Lower leg skin (tissue), 3 donors: ENCODE data around the gene YTHDF2.

Source experiments
- POLR2A ChIP-seq, 2 donors: fragments of 450-650 bp; IDR thresholded peaks; one replicate each; pipeline ENCODE4 v1.6.1; 2016 to 2017; ENCODE audit warnings: antibody characterized with exemption in 2 of 2, mild to moderate bottlenecking in 1 of 2, moderate library complexity in 1 of 2
- TF ChIP-seq, protein P1 (sequence below), 3 donors: fragments of 450-650 bp; IDR thresholded peaks; one replicate each; pipeline ENCODE4 v1.5.1; 2016; ENCODE audit warnings: antibody characterized with exemption in 3 of 3, mild to moderate bottlenecking in 3 of 3, moderate library complexity in 2 of 3

DNA sequence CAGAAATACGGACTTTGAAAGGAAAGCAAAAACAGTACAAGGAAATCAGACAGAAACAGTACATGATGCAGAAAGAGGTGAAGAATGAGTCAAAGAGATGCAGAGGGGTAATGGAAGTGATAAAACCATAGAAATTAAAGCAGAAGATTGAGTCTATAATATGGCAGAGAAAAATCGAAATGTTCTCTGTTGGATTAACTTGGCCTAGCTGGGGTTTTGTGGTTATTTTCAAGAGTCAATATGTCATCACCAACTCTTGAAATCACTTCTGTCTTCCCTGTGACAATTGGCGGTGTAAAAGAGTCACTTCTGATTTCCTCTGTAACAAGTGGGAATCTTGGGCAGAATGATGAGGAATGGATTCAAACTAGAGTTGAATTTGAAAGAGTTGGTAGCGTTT is 7.4 kb downstream of the YTHDF2 start:
- TF ChIP-seq, protein P1, sequence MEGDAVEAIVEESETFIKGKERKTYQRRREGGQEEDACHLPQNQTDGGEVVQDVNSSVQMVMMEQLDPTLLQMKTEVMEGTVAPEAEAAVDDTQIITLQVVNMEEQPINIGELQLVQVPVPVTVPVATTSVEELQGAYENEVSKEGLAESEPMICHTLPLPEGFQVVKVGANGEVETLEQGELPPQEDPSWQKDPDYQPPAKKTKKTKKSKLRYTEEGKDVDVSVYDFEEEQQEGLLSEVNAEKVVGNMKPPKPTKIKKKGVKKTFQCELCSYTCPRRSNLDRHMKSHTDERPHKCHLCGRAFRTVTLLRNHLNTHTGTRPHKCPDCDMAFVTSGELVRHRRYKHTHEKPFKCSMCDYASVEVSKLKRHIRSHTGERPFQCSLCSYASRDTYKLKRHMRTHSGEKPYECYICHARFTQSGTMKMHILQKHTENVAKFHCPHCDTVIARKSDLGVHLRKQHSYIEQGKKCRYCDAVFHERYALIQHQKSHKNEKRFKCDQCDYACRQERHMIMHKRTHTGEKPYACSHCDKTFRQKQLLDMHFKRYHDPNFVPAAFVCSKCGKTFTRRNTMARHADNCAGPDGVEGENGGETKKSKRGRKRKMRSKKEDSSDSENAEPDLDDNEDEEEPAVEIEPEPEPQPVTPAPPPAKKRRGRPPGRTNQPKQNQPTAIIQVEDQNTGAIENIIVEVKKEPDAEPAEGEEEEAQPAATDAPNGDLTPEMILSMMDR (IDR thresholded peaks at IDR 0.05) = no peak
- TF ChIP-seq POLR2A (IDR thresholded peaks at IDR 0.05) = no peak
